Gastrocnemius medialis (tissue), 4 donors: ENCODE results near the gene OR51F1. TPM values are rescaled to one million over a fixed set of nuclear protein-coding genes. Genes with fewer than 3 reads are reported as not detected.
"Not testable (repeated sequence)": the region's sequence is repeated elsewhere in the genome, so short reads cannot be mapped to it uniquely, and the experiment has no call there.

Source experiments
- ATAC-seq, 2 donors: fragments of 150-250 bp; one replicate each; pipeline ENCODE4 v1.9.1; 2016
- DNase-seq, 2 donors: peaks; one replicate each; pipeline ENCODE4 v3.0.0-alpha.2; 2019
- H3K27ac ChIP-seq, 4 donors: fragments of 200-600 bp; sonication (generic); 1 replicate in 1 of 4; 2 replicates in 3 of 4; pipeline ENCODE4 v1.5.1; 2016 to 2018; ENCODE audit warnings: mild to moderate bottlenecking in 2 of 4, moderate library complexity in 1 of 4
- H3K27me3 ChIP-seq, 3 donors: fragments of 200-600 bp; sonication (generic) in 2 of 3; 1 replicate in 1 of 3; 2 replicates in 2 of 3; pipeline versions ENCODE4 v1.5.1 to v1.6.0; 2016 to 2019; ENCODE audit warnings: mild to moderate bottlenecking in 1 of 3, moderate library complexity in 1 of 3
- H3K36me3 ChIP-seq, 2 donors: fragments of 200-600 bp; sonication (generic) in 1 of 2; one replicate each; pipeline ENCODE4 v1.5.1; 2017 to 2018
- H3K4me1 ChIP-seq, 2 donors: fragments of 200-600 bp; sonication (generic) in 1 of 2; one replicate each; pipeline ENCODE4 v1.5.1; 2016 to 2017; ENCODE audit warnings: mild to moderate bottlenecking in 2 of 2
- H3K4me3 ChIP-seq, 4 donors: fragments of 200-600 bp; sonication (generic) in 3 of 4; 1 replicate in 1 of 4; 2 replicates in 3 of 4; pipeline ENCODE4 v1.5.1; 2016 to 2019; ENCODE audit warnings: mild to moderate bottlenecking in 2 of 4
- H3K9me3 ChIP-seq, 3 donors: fragments of 200-600 bp; sonication (generic) in 2 of 3; 1 replicate in 1 of 3; 2 replicates in 2 of 3; pipeline ENCODE4 v1.5.1; 2016 to 2019
- POLR2A ChIP-seq, 2 donors: fragments of 450-650 bp; IDR thresholded peaks; one replicate each; pipeline ENCODE4 v1.6.1; 2017; ENCODE audit warnings: antibody characterized with exemption in 2 of 2, mild to moderate bottlenecking in 2 of 2, moderate library complexity in 2 of 2
- in situ Hi-C, 4 donors: fragments of 200-750 bp; cut with MboI; loops; one replicate each; pipeline versions ENCODE4 v1.15.0 to v1.8.0; 2017; ENCODE audit warnings: low sequenced_read_pairs in 4 of 4
- intact Hi-C: fragments of 100-400 bp; cut with DNase I; formaldehyde crosslinking; loops from one replicate; pipeline ENCODE4 v1.15.1; 2023; ENCODE audit warnings: low total_unique reads
- total RNA-seq, 4 donors: library from RNA; depleted of rRNA; stranded (reverse); fragments of >200 nt; gene quantifications; one replicate each; pipeline versions ENCODE4 v1.1.0 to v1.2.3, GENCODE V29; 2016
- TF ChIP-seq, protein P1 (sequence below), 5 experiments: fragments of 450-650 bp in 3 of 5; fragments of 200-600 bp in 2 of 5; sonication (generic) in 2 of 5; IDR thresholded peaks in 4 of 5; conservative IDR thresholded peaks in 1 of 5; 1 replicate in 4 of 5; 2 replicates in 1 of 5; pipeline ENCODE4 v1.5.1; 2016 to 2019; ENCODE audit warnings: antibody characterized with exemption in 5 of 5, mild to moderate bottlenecking in 3 of 5, moderate library complexity in 3 of 5

OR51F1 gene
- total RNA-seq, 4 donors from 2014 or later = not detected

DNA sequence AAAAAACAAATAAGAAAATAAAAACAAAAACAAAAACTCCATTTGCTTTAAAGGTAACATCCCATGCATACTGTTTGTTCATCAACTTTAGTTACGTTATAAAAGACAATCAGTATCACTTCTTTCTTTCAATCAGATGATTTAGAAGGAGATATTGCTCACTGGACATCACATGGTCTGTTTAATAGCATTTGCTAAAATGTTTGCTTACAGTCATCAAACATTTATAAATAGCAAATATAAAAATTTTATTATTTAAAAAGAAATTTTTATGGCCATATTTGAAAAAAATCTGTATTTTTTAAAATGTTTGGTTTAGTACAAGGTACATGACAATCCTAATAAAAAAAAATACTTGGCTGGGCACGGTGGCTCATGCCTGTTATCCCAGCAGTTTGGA lies 42.6 kb downstream of the OR51F1 start:
- Histone ChIP-seq H3K4me3 (no peak overlapping the region), H3K9me3 (no peaks in the 10 kb centered on the region), H3K27ac (no peak overlapping the region), H3K4me1 (no peaks in the 10 kb centered on the region), H3K36me3 (no peaks in the 10 kb centered on the region), H3K27me3 (no peaks in the 10 kb centered on the region)
- DNase-seq = no peak
- ATAC-seq = no peak
- intact Hi-C loops = no loop called here
- in situ Hi-C loops = no loop called here
- TF ChIP-seq, protein P1, sequence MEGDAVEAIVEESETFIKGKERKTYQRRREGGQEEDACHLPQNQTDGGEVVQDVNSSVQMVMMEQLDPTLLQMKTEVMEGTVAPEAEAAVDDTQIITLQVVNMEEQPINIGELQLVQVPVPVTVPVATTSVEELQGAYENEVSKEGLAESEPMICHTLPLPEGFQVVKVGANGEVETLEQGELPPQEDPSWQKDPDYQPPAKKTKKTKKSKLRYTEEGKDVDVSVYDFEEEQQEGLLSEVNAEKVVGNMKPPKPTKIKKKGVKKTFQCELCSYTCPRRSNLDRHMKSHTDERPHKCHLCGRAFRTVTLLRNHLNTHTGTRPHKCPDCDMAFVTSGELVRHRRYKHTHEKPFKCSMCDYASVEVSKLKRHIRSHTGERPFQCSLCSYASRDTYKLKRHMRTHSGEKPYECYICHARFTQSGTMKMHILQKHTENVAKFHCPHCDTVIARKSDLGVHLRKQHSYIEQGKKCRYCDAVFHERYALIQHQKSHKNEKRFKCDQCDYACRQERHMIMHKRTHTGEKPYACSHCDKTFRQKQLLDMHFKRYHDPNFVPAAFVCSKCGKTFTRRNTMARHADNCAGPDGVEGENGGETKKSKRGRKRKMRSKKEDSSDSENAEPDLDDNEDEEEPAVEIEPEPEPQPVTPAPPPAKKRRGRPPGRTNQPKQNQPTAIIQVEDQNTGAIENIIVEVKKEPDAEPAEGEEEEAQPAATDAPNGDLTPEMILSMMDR (IDR thresholded peaks at IDR 0.05 in 4 of 5, conservative IDR thresholded peaks at IDR 0.05 in 1 of 5) = no peak
- no peak for TF ChIP-seq POLR2A (IDR thresholded peaks at IDR 0.05)

GRCh38 chr11:4722616-4723534 lies 46.9 kb downstream of the OR51F1 start:
- intact Hi-C loops, in situ Hi-C loops, H3K27ac ChIP-seq, H3K4me3 ChIP-seq, ATAC-seq, H3K27me3 ChIP-seq, H3K4me1 ChIP-seq, H3K9me3 ChIP-seq, DNase-seq, H3K36me3 ChIP-seq: not testable (repeated sequence)

Other genes starting within 250 kb of the OR51F1 start
- gene OR52M1, start 224.7 kb downstream of the OR51F1 start, total RNA-seq = not detected
- gene OR52I2, start 188.2 kb downstream of the OR51F1 start, total RNA-seq = not detected
- not detected for gene OR52I1, start 175.9 kb downstream of the OR51F1 start, total RNA-seq
- gene TRIM68, start 161.7 kb downstream of the OR51F1 start, total RNA-seq = 1 to 10 TPM; 5.8 to 6.3 (median 6.0) TPM
- not detected for gene OR51D1, start 132.5 kb downstream of the OR51F1 start, total RNA-seq
- gene OR51E1, start 126.0 kb downstream of the OR51F1 start, total RNA-seq = 1 to 10 TPM in 1 of 4 donors, under 1 TPM in 3; 0.12 to 1.2 (median 0.25) TPM
- under 1 TPM in 1 of 4 donors, not detected in 3; 0.24 TPM for gene OR51E2, start 72.1 kb downstream of the OR51F1 start, total RNA-seq
- gene MMP26, start 65.2 kb downstream of the OR51F1 start, total RNA-seq = not detected
- not detected for gene OR52R1, start 34.4 kb upstream of the OR51F1 start, total RNA-seq
- not detected for gene OR51F2, start 51.4 kb upstream of the OR51F1 start, total RNA-seq
- gene OR51S1, start 79.3 kb upstream of the OR51F1 start, total RNA-seq = not detected
- not detected for gene OR51T1, start 112.0 kb upstream of the OR51F1 start, total RNA-seq
- not detected for gene OR51A7, start 133.8 kb upstream of the OR51F1 start, total RNA-seq
- gene OR51G2, start 149.4 kb upstream of the OR51F1 start, total RNA-seq = not detected
- not detected for gene OR51G1, start 154.4 kb upstream of the OR51F1 start, total RNA-seq
- gene OR51A4, start 177.7 kb upstream of the OR51F1 start, total RNA-seq = not detected
- not detected for gene OR51A2, start 185.8 kb upstream of the OR51F1 start, total RNA-seq
- gene OR51L1, start 224.9 kb upstream of the OR51F1 start, total RNA-seq = not detected